Endothelial cell of umbilical vein (primary cell): ENCODE data around the gene IGFBP7. TPM values are rescaled to one million over a fixed set of nuclear protein-coding genes. Genes with fewer than 3 reads are reported as not detected.
"Not testable (repeated sequence)": the region's sequence is repeated elsewhere in the genome, so short reads cannot be mapped to it uniquely, and the experiment has no call there.

Experiments
- BruUV-seq: library from RNA; stranded (reverse); fragments of 400-500 nt; replicated peaks from 2 replicates; lab custom pipeline; 2021; lab: Mats Ljungman, UMichigan
- CTCF ChIA-PET: fragments of 300-600, 350-600 bp; sonication (Branson Sonifier 250); formaldehyde crosslinking; loops from one replicate; lab custom pipeline; 2021; ENCODE audit warnings: antibody characterized with exemption, inconsistent platforms; lab: Charles Lee
- POLR2A ChIA-PET: fragments of 300-600, 350-600 bp; sonication (Branson Sonifier 250); formaldehyde crosslinking; loops from one replicate; lab custom pipeline; 2021; ENCODE audit warnings: antibody characterized with exemption, inconsistent platforms; lab: Charles Lee
- DNase-seq: peaks from one replicate; pipeline ENCODE4 v3.0.0-alpha.2; 2011; ENCODE audit warnings: low read depth, low spot score
- FAIRE-seq: peaks from 2 replicates; lab custom pipeline; 2011; peaks lifted over from hg19 to GRCh38; lab: Jason Lieb, UNC
- H2AFZ ChIP-seq: 2 replicates; pipeline ENCODE4 v1.6.0; 2012; ENCODE audit warnings: low read depth, low read length, control low read depth, inconsistent platforms
- H3K27ac ChIP-seq: 2 replicates; pipeline ENCODE4 v1.5.1; 2011; ENCODE audit warnings: low read depth, mild to moderate bottlenecking, control low read depth, low read length, moderate library complexity; ENCODE audit not compliant: insufficient read depth
- H3K27me3 ChIP-seq, 2 experiments: 2 replicates each; pipeline versions ENCODE4 v1.6.0 to v1.6.1; 2011; ENCODE audit warnings: low read length in 2 of 2, mixed read lengths in 1 of 2; ENCODE audit not compliant: control insufficient read depth in 2 of 2, insufficient read depth in 2 of 2
- H3K36me3 ChIP-seq, 2 experiments: 2 replicates in 1 of 2; 3 replicates in 1 of 2; pipeline ENCODE4 v1.5.1; 2011; ENCODE audit warnings: low read length in 2 of 2, mild to moderate bottlenecking in 1 of 2, moderate library complexity in 1 of 2; ENCODE audit not compliant: control insufficient read depth in 2 of 2, insufficient read depth in 2 of 2; ENCODE audit errors: extremely low read depth in 1 of 2
- H3K4me1 ChIP-seq: 3 replicates; pipeline ENCODE4 v1.5.1; 2011; ENCODE audit warnings: mild to moderate bottlenecking, low read length; ENCODE audit not compliant: control insufficient read depth, insufficient read depth; ENCODE audit errors: extremely low read depth
- H3K4me2 ChIP-seq: 2 replicates; pipeline ENCODE4 v1.6.1; 2011; ENCODE audit warnings: low read length, control low read depth, mixed read lengths; ENCODE audit not compliant: insufficient read depth
- H3K4me3 ChIP-seq, 3 experiments: fragments of 200-600 bp in 1 of 3; sonication (generic), shearing (Covaris generic) in 1 of 3; replicated peaks in 1 of 3; 2 replicates each; pipeline ENCODE4 v1.5.1; 2011 to 2016; ENCODE audit warnings: control low read depth in 3 of 3, low read length in 3 of 3, mild to moderate bottlenecking in 2 of 3, inconsistent platforms in 1 of 3, low read depth in 1 of 3, moderate library complexity in 1 of 3; ENCODE audit not compliant: insufficient read depth in 1 of 3
- H3K79me2 ChIP-seq: 2 replicates; pipeline ENCODE4 v1.6.0; 2012; ENCODE audit warnings: low read length, inconsistent platforms; ENCODE audit not compliant: control insufficient read depth, insufficient read depth
- H3K9ac ChIP-seq: replicated peaks from 2 replicates; pipeline ENCODE3; 2011; ENCODE audit warnings: low read length, control low read depth; ENCODE audit not compliant: insufficient read depth; ENCODE audit errors: extremely low read depth
- H3K9me1 ChIP-seq: replicated peaks from 3 replicates; pipeline ENCODE4 v1.6.0; 2011; ENCODE audit warnings: mild to moderate bottlenecking, low read length; ENCODE audit not compliant: control insufficient read depth, insufficient read depth; ENCODE audit errors: extremely low read depth
- H3K9me3 ChIP-seq: replicated peaks from 2 replicates; pipeline ENCODE4 v1.5.1; 2012; ENCODE audit warnings: low read length, inconsistent platforms; ENCODE audit not compliant: control insufficient read depth, insufficient read depth
- H4K20me1 ChIP-seq: replicated peaks from 2 replicates; pipeline ENCODE3; 2011; ENCODE audit warnings: mild to moderate bottlenecking, low read length; ENCODE audit not compliant: control insufficient read depth, insufficient read depth; ENCODE audit errors: extremely low read depth
- FOS ChIP-seq: IDR thresholded peaks from 2 replicates; pipeline ENCODE4 v1.6.1; 2011; ENCODE audit warnings: mild to moderate bottlenecking, low read length, moderate library complexity, borderline replicate concordance; ENCODE audit not compliant: insufficient read depth
- GATA2 ChIP-seq: IDR thresholded peaks from 2 replicates; pipeline ENCODE4 v1.7.0; 2011; ENCODE audit warnings: low read depth, mild to moderate bottlenecking, moderate library complexity, mixed read lengths, low read length; ENCODE audit not compliant: insufficient read length, insufficient read depth
- POLR2AphosphoS5 ChIP-seq: IDR thresholded peaks from 2 replicates; pipeline ENCODE4 v1.6.1; 2012; ENCODE audit warnings: low read depth, mild to moderate bottlenecking, control low read depth, low read length, moderate library complexity; ENCODE audit not compliant: insufficient read depth
- dilution Hi-C: fragments of 300-500 bp; cut with MboI; formaldehyde crosslinking; loops from one replicate; pipeline ENCODE4 v1.15.0; 2019; ENCODE audit warnings: low sequenced_read_pairs; ENCODE audit not compliant: extremely low pct_ligation_motif_present
- intact Hi-C: fragments of 100-400 bp; cut with micrococcal nuclease; formaldehyde crosslinking; loops from one replicate; pipeline ENCODE4 v1.10.0; 2022
- polyA plus RNA-seq, 4 experiments: library from polyadenylated mRNA; depleted of rRNA in 3 of 4; stranded (reverse) in 3 of 4; unstranded in 1 of 4; fragments of >200 nt; gene quantifications; 2 replicates each; pipeline versions ENCODE4 v1.2.1 to v1.2.3, GENCODE V29; 2011 to 2012; ENCODE audit warnings: missing spikeins in 1 of 4
- total RNA-seq: library from RNA; stranded (reverse); gene quantifications from 2 replicates; pipeline ENCODE4 v1.2.3, GENCODE V29; 2021

The IGFBP7 gene
- total and polyA plus RNA-seq, 2 donors (not counting 3 experiments of a cell fraction or from before 2014, with no cell fraction given) = 526 to 770 TPM

DNA sequence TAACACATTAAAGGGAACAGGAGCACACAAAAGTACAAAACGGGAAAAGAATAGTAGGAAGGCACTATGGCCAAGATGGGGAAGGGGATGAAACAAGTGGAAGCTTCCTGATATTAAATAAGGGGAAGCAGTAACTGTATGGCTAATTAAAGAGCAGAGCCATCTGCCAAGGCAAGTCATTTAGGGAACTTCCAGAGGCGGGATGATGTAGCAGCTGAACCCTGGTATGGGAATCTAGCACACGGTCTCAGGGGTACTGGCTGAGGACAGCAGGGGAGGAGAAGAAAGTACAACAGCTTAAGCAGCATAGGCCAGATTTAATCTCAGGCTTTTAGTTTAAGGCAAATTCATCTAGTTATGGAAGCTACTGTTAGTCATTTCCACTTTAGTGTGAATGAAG is 59.1 kb downstream of the IGFBP7 start:
- BruUV-seq = no TSS peak

GRCh38 chr4:57048590-57049304 is 61.4 kb downstream of the IGFBP7 start:
- peak overlapping the region; percentile 21 for H3K27ac ChIP-seq
- dilution Hi-C loops (no loop called here), intact Hi-C loops (no loop called here)
- H3K36me3 ChIP-seq = no peaks in the 10 kb centered on the region
- no peaks in the 10 kb centered on the region for H4K20me1 ChIP-seq
- BruUV-seq = TSS peak; percentile 37
- TF ChIP-seq GATA2 = no peak
- peak; percentile 59 for TF ChIP-seq FOS
- TF ChIP-seq POLR2AphosphoS5 = peak; percentile 17
- H3K9ac ChIP-seq = no peak overlapping the region
- peak; percentile 67 for FAIRE-seq
- H3K9me3 ChIP-seq = no peaks in the 10 kb centered on the region
- H3K9me1 ChIP-seq = no peaks in the 10 kb centered on the region
- peaks cover 31% of the 10 kb centered on the region for H3K4me1 ChIP-seq
- H3K79me2 ChIP-seq = peaks cover 68% of the 10 kb centered on the region
- H2AFZ ChIP-seq = no peak overlapping the region
- H3K4me3 ChIP-seq = no peak overlapping the region
- DNase-seq = peak; percentile 48
- ChIA-PET POLR2A (interaction anchor here (0.8 kb wide), 1 partner anchor 30 kb away, joined by 3 read pairs; no protein-coding TSS in a partner anchor), CTCF (interaction anchor here (1.1 to 1.8 kb wide), 2 partner anchors 32 to 114 kb away, joined by 3 to 8 read pairs; no protein-coding TSS in a partner anchor)
- peak overlapping the region; percentile 44 for H3K4me2 ChIP-seq
- H3K27me3 ChIP-seq = no peaks in the 10 kb centered on the region

More for the DNA sequence above, 59.1 kb downstream of the IGFBP7 start:
- Histone ChIP-seq H3K27ac (no peak overlapping the region), H3K9me1 (no peaks in the 10 kb centered on the region), H3K9me3 (no peaks in the 10 kb centered on the region), H3K36me3 (peaks cover 0 to 6% of the 10 kb centered on the region in 2 experiments), H3K4me3 (no peak overlapping the region), H3K4me1 (peaks cover 24% of the 10 kb centered on the region), H3K9ac (no peak overlapping the region), H4K20me1 (no peaks in the 10 kb centered on the region), H3K4me2 (no peak overlapping the region), H2AFZ (no peak overlapping the region), H3K79me2 (peaks cover 57% of the 10 kb centered on the region), H3K27me3 (no peaks in the 10 kb centered on the region)
- DNase-seq = peak; percentile 45
- dilution Hi-C loops (no loop called here), intact Hi-C loops (no loop called here)
- TF ChIP-seq FOS (no peak), GATA2 (peak; percentile 40)
- POLR2A ChIA-PET = no interaction called here
- CTCF ChIA-PET = interaction anchor here (1.0 to 1.7 kb wide), 4 partner anchors 10 to 113 kb away, joined by 3 to 6 read pairs (median 4); no protein-coding TSS in a partner anchor
- peak; percentile 21 for FAIRE-seq

DNA sequence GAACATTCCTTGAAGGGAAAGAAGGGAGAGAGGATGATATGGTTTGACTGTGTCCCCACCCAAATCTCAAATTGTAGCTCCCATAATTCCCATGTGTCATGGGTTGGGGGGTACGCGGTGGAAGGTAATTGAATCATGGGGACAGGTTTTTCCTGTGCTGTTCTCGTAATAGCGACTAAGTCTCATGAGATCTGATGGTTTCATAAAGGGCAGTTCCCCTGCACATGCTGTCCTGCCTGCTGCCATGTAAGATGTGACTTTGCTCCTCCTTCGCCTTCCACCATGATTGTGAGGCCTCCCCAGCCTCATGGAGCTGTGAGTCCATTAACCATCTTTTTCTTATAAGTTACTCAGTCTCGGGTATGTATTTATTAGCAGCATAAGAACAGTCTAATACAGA is 63.1 kb downstream of the IGFBP7 start:
- dilution Hi-C loops, H3K27me3 ChIP-seq, FAIRE-seq, H3K27ac ChIP-seq, H3K9ac ChIP-seq, POLR2A ChIA-PET, CTCF ChIA-PET, intact Hi-C loops, H3K36me3 ChIP-seq, H3K4me3 ChIP-seq, H3K9me1 ChIP-seq, H4K20me1 ChIP-seq, BruUV-seq, DNase-seq, H3K9me3 ChIP-seq, H3K4me2 ChIP-seq, H2AFZ ChIP-seq: not testable (repeated sequence)
- Histone ChIP-seq H3K79me2 (peaks cover 57% of the 10 kb centered on the region), H3K4me1 (peaks cover 46% of the 10 kb centered on the region)
